OCI-LY7 (cell line): ENCODE data around the gene NPM3. TPM values are rescaled to one million over a fixed set of nuclear protein-coding genes. Genes with fewer than 3 reads are reported as not detected.

Experiments used
- BruUV-seq: library from RNA; stranded (reverse); fragments of 400-500 nt; replicated peaks from 2 replicates; lab custom pipeline; 2021; lab: Mats Ljungman, UMichigan
- CTCF ChIA-PET: fragments of 300-600 bp; sonication (Branson Sonifier 250); formaldehyde crosslinking; loops from one replicate; lab custom pipeline; 2022; ENCODE audit warnings: antibody characterized with exemption; ENCODE audit not compliant: unreplicated experiment; lab: Charles Lee
- POLR2A ChIA-PET: fragments of 300-600 bp; sonication (Branson Sonifier 250); formaldehyde crosslinking; loops from one replicate; lab custom pipeline; 2022; ENCODE audit warnings: antibody characterized with exemption; lab: Charles Lee
- DNase-seq: peaks from one replicate; pipeline ENCODE4 v3.0.0-alpha.2; 2015; ENCODE audit warnings: low spot score
- H2AFZ ChIP-seq: fragments of 200-600 bp; sonication (generic), shearing (Covaris generic); 2 replicates; pipeline ENCODE4 v1.6.1; 2014; ENCODE audit warnings: mild to moderate bottlenecking, antibody characterized with exemption, low read length, moderate library complexity
- H3K27ac ChIP-seq: fragments of 200-600 bp; sonication (generic); 2 replicates; pipeline ENCODE4 v1.5.1; 2014; ENCODE audit warnings: mixed run types, low read depth, mild to moderate bottlenecking, moderate library complexity, low read length, inconsistent platforms; ENCODE audit not compliant: poor library complexity, severe bottlenecking
- H3K36me3 ChIP-seq: fragments of 200-600 bp; sonication (generic); 2 replicates; pipeline ENCODE4 v1.6.1; 2014; ENCODE audit warnings: mild to moderate bottlenecking, antibody characterized with exemption, low read length, moderate library complexity, mixed read lengths; ENCODE audit not compliant: insufficient read depth
- H3K4me1 ChIP-seq: fragments of 200-600 bp; sonication (generic); 2 replicates; pipeline ENCODE4 v1.5.1; 2014; ENCODE audit warnings: mild to moderate bottlenecking, low read length; ENCODE audit not compliant: insufficient read depth, poor library complexity, severe bottlenecking
- H3K4me2 ChIP-seq: fragments of 200-600 bp; sonication (generic); 2 replicates; pipeline ENCODE4 v1.6.1; 2014; ENCODE audit warnings: mild to moderate bottlenecking, low read length
- H3K4me3 ChIP-seq: fragments of 200-600 bp; sonication (generic); 2 replicates; pipeline ENCODE4 v1.5.1; 2014; ENCODE audit warnings: mild to moderate bottlenecking, low read depth, low read length; ENCODE audit not compliant: poor library complexity, severe bottlenecking
- H3K79me2 ChIP-seq: fragments of 200-600 bp; sonication (generic); 2 replicates; pipeline ENCODE4 v1.6.1; 2016; ENCODE audit warnings: low read depth, mild to moderate bottlenecking, low read length, moderate library complexity, mixed read lengths; ENCODE audit not compliant: insufficient read depth
- H3K9me2 ChIP-seq: fragments of 200-600 bp; sonication (generic); 2 replicates; pipeline ENCODE4 v1.6.1; 2016; ENCODE audit warnings: mild to moderate bottlenecking, low read length, mixed read lengths; ENCODE audit not compliant: insufficient read depth
- H3K9me3 ChIP-seq: fragments of 200-600 bp; sonication (generic); 2 replicates; pipeline ENCODE4 v1.6.1; 2014; ENCODE audit warnings: mild to moderate bottlenecking, mixed run types, low read length, mixed read lengths
- H4K20me1 ChIP-seq: fragments of 200-600 bp; sonication (generic); 2 replicates; pipeline ENCODE4 v1.6.1; 2014; ENCODE audit warnings: mild to moderate bottlenecking, antibody characterized with exemption, low read length, moderate library complexity, mixed read lengths; ENCODE audit not compliant: insufficient read depth
- EZH2phosphoT487 ChIP-seq: fragments of 200-600 bp; sonication (generic); IDR thresholded peaks from 2 replicates; pipeline ENCODE4 v1.6.1; 2018; ENCODE audit warnings: low read depth, borderline replicate concordance, mild to moderate bottlenecking, mixed run types, antibody characterized with exemption, low read length, moderate library complexity, mixed read lengths
- intact Hi-C: fragments of 100-400 bp; cut with micrococcal nuclease; formaldehyde crosslinking; loops from one replicate; pipeline ENCODE4 v1.10.0; 2022; ENCODE audit not compliant: unreplicated experiment
- total RNA-seq, 2 experiments: library from RNA; depleted of rRNA in 1 of 2; stranded (reverse); fragments of >200 nt in 1 of 2; shearing (Covaris generic) in 1 of 2; gene quantifications; 2 replicates each; pipeline ENCODE4 v1.2.3, GENCODE V29; 2014 to 2022
- TF ChIP-seq, protein P1 (sequence below): fragments of 200-600 bp; sonication (generic); conservative IDR thresholded peaks from 2 replicates; pipeline ENCODE4 v1.5.1; 2014; ENCODE audit warnings: mild to moderate bottlenecking, antibody characterized with exemption, low read length, moderate library complexity, mixed read lengths

The NPM3 gene
- total RNA-seq, 2 experiments from 2014 or later = 111 to 115 TPM

DNA sequence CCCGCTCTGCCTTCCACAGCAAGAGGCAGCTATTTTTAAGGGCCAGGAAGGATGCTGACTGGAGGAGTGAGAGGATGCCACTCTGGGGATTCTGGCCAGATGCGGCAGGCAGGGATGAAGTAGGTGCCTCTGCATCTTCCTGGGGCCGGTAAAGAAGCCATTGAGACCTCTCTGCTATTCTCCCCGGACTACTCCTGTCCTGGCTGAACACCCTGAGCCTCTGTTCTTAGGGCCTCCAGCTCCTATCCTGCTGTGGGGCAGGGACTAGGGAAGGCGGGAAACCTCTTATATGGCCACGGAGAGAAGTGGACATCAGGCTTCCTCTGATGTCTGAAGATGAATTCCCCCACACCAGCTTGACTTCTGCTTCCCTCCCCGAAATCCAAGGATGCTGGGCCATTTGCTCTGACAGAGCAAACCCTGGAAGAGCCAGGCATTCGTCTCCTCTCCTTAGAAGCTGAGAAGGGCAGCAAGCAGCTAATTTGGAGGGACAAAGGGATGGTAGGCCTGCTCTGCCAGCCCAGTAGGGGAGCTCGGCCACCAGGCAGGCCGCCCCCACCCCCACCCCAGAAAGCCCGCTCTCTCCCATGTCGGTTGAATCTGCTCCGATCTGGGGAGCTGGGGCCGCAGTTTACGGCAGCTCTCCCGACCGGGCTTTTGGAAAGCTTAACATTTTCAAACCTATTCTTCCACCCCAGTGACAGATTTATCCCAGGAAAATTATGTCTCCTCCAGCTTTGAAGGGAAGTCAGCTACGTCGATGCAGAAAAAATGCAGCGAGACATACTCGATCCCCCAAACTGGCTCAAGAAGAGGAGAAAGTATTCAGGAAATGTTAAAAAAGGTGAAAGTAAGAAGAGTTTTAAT, 10.1 kb downstream of the NPM3 start:
- Histone ChIP-seq H2AFZ (no peak overlapping the region), H3K36me3 (peaks cover 6% of the 10 kb centered on the region; the same call in 1 of the 2 replicates), H3K9me3 (no peaks in the 10 kb centered on the region), H4K20me1 (no peaks in the 10 kb centered on the region), H3K27ac (no peak overlapping the region), H3K79me2 (no peaks in the 10 kb centered on the region), H3K4me2 (no peak overlapping the region), H3K4me1 (peaks cover 2% of the 10 kb centered on the region), H3K9me2 (no peaks in the 10 kb centered on the region), H3K4me3 (no peak overlapping the region)
- BruUV-seq = no TSS peak
- no peak for DNase-seq
- intact Hi-C loops = no loop called here
- TF ChIP-seq, protein P1, sequence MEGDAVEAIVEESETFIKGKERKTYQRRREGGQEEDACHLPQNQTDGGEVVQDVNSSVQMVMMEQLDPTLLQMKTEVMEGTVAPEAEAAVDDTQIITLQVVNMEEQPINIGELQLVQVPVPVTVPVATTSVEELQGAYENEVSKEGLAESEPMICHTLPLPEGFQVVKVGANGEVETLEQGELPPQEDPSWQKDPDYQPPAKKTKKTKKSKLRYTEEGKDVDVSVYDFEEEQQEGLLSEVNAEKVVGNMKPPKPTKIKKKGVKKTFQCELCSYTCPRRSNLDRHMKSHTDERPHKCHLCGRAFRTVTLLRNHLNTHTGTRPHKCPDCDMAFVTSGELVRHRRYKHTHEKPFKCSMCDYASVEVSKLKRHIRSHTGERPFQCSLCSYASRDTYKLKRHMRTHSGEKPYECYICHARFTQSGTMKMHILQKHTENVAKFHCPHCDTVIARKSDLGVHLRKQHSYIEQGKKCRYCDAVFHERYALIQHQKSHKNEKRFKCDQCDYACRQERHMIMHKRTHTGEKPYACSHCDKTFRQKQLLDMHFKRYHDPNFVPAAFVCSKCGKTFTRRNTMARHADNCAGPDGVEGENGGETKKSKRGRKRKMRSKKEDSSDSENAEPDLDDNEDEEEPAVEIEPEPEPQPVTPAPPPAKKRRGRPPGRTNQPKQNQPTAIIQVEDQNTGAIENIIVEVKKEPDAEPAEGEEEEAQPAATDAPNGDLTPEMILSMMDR = no peak
- no peak for TF ChIP-seq EZH2phosphoT487
- POLR2A ChIA-PET = interaction anchor here (0.5 to 0.6 kb wide), 3 partner anchors 67 to 1577 kb away, joined by 3 read pairs; no protein-coding TSS in a partner anchor
- CTCF ChIA-PET = interaction anchor here (0.6 kb wide), 3 partner anchors 64 to 806 kb away, joined by 3 to 10 read pairs (median 9); no protein-coding TSS in a partner anchor

DNA sequence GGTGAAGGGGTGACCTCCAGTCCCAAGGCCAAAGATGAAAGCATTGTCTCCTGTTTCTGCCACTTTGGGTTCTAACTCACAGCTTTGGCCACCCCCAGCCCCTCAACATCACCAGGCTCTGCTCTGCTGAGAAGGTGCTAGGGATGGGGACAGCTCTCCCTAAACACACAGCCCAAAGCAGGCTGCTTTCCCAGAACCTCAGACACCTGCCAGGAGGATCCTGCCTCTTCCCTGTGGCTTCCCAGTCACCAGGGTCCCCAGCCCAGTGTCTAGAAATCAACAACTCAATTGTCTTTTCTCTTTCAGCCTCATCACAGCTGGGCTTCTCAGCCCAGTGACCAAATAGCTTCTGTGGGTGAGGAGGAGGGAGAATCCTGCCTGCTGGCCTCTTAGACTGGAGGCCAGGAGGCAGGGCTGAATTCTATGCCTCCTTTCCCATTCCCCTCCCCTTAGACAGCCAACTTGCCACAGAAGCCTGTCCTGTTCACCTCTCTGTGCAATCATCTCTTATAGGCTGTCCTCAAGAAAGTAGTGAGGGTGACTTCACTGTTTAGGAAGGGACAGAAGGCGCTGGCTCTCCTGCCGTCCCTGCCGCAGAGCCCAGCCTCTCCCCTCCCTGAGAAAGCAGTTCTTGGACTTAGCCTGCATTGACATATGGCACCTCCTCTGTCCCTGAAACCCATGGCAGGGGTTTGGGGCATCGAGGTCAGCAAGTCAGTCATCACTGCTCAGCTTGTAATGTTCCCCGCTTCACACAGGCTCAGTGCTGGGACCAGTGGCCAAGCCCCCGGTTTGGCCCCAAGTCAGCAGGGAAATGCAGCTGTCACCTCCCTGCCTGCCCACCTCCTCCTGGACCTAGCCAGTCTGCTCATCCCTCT, 11.0 kb downstream of the NPM3 start:
- no TSS peak for BruUV-seq
- no peaks in the 10 kb centered on the region for H3K9me3 ChIP-seq
- no peaks in the 10 kb centered on the region for H3K79me2 ChIP-seq
- no peak overlapping the region for H2AFZ ChIP-seq
- H3K4me3 ChIP-seq = no peak overlapping the region
- H3K4me2 ChIP-seq = no peak overlapping the region
- H4K20me1 ChIP-seq = no peaks in the 10 kb centered on the region
- peaks cover under 1% of the 10 kb centered on the region; the same call in 1 of the 2 replicates for H3K36me3 ChIP-seq
- H3K4me1 ChIP-seq = no peaks in the 10 kb centered on the region
- ChIA-PET POLR2A (interaction anchor here (0.6 kb wide), 1 partner anchor 1576 kb away, joined by 3 read pairs; no protein-coding TSS in a partner anchor), CTCF (no interaction called here)
- no peak for DNase-seq
- no peak overlapping the region for H3K27ac ChIP-seq
- intact Hi-C loops = no loop called here
- no peaks in the 10 kb centered on the region for H3K9me2 ChIP-seq
- TF ChIP-seq EZH2phosphoT487 = no peak
- TF ChIP-seq, protein P1 = no peak
